ENCODE data around the gene FAM149A.

The FAM149A gene

DNA sequence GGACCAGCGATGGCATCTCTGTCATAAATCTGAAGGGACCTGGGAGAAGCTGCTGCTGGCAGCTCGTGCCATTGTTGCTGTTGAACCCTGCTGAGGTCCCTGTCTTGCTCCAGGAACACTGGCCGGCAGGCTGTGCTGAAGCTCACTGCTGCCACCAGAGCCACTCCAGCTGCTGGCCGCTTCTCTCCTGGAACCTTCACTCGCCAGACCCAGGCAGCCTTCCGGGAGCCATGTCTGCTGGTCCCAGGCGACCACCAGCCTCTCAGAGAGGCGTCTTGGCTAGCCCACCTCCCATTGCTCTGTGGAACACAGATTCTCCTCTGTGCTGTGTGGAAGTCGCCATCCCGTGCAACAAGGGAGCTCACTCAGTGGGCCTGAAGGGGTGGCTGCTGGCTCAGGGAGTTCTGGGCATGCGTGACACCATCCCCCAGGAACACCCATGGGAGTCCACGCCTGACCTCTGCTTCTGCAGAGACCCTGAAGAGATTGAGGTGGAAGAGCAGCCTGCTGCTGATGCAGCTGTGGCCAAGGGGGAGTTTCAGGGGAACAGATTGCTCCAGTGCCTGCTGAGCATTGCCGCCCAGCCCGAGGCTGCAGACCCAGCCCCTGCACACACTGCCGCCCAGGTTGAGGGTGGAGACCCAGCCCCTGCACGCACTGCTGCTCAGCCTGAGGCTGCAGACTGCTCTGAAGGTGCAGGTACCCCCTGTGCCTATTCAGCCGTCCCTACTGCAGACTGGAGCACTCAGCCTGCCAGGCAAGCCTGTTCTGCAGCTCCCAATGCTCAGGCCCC, 53.7 kb downstream of the FAM149A start:
- DNase-seq (ENCODE audit: low read depth, low spot score): no peak

GRCh38 chr4:186158966-186159365, 54.5 kb downstream of the FAM149A start:
- DNase-seq (ENCODE audit: low read depth, low spot score): no peak

- DNase-seq (ENCODE audit: low read depth, low spot score): no peak
Measured at GRCh38 chr4:186159613-186160012, 55.1 kb downstream of the FAM149A start.

DNA sequence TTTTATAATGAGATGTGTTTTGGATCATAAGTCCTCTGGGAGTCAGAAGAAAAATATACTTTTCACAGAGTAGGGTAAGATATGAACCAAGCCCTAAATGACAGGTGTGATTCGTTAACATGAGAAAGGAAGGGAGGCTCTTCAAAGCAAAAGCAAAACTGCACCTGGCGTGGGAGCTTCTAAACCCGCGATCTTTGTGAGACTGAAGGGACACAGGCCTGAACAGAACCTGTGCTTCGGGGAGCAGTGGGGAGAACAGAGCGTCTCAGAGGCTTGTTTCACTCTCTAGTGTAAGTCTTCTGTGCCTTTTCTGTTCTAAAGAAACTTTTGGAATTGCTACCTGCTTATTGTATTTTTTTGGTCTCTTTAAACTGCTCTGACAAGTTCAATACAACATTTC, 56.6 kb downstream of the FAM149A start:
- no peak for DNase-seq (ENCODE audit: low read depth, low spot score)

GRCh38 chr4:186166852-186167512, 62.5 kb downstream of the FAM149A start:
- DNase-seq (ENCODE audit: low read depth, low spot score): no peak

GRCh38 chr4:186167605-186168004, 63.1 kb downstream of the FAM149A start:
- DNase-seq (ENCODE audit: low read depth, low spot score): no peak

- no peak for DNase-seq (ENCODE audit: low read depth, low spot score)
Measured at GRCh38 chr4:186168750-186169149, 64.2 kb downstream of the FAM149A start.

DNA sequence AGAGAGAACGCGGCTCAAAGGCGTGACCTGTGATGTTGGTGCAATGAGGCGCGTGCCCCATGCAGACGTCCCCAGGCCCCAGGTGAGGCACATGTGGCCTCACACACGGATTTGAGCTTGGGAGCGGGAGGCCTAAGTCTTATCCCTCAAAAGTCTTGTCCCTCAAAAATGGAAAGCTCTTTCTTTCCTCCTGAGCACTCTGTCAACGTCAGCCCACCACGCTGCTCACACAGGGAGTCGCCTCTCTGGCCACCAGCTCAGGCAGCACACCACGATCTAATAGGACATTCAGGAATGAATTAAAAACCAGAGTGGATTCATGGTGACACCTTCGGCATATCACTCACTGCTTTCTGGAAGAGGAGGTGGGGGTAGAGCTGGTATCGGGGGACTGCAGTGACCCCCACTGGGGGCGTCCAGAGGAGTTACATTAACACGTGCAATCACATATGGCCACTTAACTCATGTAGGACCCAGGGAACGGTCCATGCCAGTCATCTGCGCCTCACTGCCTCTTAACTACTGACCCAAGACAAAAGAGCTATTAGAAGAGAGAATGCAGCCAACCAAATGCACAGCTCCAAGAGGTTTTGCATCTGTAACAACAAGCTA, 64.9 kb downstream of the FAM149A start:
- DNase-seq (ENCODE audit: low read depth, low spot score): no peak

DNA sequence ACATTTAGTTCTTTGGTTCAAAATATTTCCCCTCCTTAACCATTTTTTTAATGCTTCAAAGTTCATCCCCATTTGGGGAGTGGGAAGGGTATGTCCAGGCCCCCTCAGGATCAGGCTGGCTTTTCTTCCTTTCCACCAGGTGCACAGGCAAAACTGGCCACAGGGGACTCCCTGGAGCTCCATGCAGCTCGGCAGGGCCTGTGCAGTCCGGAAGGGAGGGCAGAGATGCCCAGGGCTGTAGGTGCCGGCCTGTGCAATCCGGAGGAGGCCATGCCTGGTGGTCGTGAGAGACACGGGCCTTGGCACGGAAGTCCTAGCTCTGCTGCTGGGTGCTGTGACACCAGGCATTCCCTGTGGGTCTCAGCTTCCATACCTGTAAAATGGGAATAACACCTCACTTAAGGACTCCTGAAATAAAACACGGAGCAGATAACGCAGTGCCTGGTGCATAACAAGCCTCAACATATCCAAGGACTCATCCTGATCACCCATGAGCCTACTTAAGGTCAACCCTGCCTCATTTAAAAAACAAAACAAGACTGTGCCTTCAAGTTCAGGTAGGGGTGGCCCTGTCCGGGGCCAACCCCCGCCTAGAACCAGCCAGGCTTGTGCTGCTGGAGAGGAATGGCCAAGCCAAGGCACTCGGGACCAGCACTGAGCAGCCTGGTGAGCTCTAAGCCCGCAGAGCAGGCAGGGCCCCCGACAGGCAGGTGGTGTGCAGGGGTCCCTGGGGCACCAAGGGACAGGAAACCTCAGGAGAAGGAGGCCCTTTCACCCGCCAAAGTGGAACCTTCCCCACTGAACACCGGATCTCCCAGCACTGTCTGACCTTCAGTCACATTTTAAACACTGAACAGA, 65.7 kb downstream of the FAM149A start:
- no peak for DNase-seq (ENCODE audit: low read depth, low spot score)

DNA sequence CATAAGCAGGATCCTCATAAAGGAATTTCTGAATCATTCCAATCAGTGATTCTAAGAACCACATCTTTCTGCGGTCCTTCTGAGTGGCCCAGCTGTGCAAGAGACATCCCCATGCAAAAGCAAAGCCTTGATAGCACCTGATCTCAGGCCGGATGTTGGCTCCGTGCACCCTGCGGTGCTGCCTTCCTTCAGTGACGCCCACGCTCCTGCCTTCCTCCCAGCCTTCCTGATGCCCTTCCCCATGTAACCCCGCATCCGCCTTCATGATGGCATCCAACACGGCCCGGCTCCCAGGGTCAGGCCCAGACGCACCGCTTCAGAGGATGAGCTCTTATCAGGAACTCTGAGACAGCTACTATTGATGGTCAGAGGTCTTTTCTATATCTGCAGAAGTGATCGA, 66.5 kb downstream of the FAM149A start:
- no peak for DNase-seq (ENCODE audit: low read depth, low spot score)

- DNase-seq (ENCODE audit: low read depth, low spot score): no peak
Measured at GRCh38 chr4:186172546-186172945, 68.0 kb downstream of the FAM149A start.

DNA sequence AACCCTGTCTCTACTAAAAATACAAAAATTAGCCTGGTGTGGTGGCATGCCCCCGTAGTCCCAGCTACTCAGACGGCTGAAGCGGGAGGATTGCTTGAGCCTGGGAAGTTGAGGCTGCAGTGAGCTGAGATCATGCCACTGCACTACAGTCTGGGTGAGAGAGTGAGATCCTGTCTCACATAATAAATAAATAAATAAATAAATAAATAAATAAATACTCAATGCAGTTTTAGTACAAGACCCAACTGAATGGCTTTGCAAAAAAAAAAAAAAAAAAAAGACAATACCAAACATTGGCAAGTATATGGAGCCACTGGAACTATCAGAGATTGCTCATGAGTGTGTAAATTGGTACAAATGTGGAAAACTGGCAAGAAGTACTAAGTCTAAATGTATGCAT, 83.6 kb downstream of the FAM149A start:
- no peak for DNase-seq (ENCODE audit: low read depth, low spot score)

DNA sequence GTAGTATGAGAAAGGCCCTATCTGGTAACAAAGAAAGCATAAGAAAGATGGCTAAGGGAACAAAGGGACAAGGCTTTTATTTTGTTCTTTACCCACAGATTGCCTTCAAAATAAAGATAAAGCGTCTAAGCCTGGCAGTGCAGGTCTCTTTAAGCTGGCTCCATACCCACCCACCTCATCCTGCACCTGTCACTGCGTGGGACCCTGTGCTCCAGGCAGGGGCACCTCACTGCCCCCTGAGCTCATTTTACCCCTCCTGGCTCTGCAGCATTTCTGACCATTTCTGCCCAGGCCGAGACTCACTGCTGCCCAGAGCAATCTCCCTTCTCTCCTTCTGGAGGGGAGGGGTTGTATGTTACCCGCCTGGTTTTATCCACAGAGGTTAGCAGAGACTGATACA, 85.2 kb downstream of the FAM149A start:
- no peak for DNase-seq (ENCODE audit: low read depth, low spot score)

- no peak for DNase-seq (ENCODE audit: low read depth, low spot score)
Measured at GRCh38 chr4:186190581-186191199, 86.2 kb downstream of the FAM149A start.

GRCh38 chr4:186191200-186192065, 86.9 kb downstream of the FAM149A start, which contains the start of gene CYP4V2:
Gene CYP4V2, plus strand, starts transcription at chr4:186191567. Its CDS starts 257 bp downstream, at chr4:186191824.
- DNase-seq (ENCODE audit: low read depth, low spot score): no peak

DNA sequence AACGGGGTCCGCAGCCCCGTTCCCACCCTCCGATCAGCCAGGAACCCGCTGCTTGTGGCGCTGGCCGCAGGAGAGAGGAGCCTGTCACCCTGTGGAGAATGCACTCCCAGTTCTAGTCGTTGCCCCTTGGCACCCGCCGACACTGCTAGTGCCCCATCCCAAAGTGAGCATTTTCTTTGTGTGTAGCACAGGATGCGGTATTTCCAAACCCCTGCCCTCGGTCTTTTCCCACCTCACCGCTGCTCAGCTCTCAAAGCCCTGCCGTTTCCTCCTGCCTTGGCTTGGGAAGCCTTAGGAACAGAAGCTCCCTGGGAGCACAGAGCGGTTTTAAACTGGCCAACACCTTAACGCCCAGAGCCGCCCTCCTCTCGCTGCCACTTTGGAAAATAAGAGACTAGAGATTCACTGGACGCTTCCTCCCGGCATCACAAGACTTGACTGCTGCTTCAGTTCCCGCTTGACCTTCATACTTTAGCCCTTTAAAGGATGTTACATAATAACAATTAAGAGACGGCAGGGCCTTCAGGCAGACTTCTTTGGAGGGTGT, 87.6 kb downstream of the FAM149A start:
- no peak for DNase-seq (ENCODE audit: low read depth, low spot score)

DNA sequence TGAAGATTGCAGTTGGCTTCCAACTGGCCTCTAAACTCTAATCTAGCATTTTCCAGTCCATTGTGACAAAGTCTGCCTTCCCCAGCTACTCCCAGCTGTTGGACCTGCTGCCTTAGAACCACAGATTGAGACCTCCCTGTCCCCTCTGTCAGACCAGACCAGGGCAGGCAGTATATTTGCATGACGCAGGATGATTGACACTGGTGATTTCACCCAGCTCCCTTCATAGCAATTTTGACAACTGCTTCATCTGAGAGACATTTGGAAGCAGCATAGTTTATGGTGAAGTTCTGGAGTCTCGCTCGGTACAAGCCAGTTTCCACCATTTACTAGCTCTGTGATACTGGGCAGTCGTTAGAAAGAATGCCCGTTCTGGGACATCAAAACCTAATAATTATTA, 89.3 kb downstream of the FAM149A start:
- no peak for DNase-seq (ENCODE audit: low read depth, low spot score)

DNA sequence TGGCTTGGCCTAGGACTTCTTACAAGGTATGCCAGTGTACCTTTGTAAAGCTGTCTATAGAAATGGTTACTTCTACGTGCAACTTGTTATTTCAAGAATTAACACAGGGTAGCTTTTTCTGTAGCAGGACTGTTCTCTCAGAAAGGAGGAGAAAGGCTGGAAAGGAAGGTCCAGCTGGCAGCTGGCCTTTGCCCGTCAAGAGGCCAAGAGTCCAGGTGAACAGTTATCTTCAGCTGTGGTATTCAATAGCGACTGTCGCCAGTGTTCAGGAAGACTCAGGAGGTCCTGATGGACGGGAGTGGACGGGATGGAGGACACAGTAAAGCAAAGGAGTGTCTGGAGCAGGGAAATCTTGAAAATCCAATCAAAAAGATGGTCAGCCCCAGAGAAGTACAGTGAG, 91.6 kb downstream of the FAM149A start:
- DNase-seq (ENCODE audit: low read depth, low spot score): no peak

DNA sequence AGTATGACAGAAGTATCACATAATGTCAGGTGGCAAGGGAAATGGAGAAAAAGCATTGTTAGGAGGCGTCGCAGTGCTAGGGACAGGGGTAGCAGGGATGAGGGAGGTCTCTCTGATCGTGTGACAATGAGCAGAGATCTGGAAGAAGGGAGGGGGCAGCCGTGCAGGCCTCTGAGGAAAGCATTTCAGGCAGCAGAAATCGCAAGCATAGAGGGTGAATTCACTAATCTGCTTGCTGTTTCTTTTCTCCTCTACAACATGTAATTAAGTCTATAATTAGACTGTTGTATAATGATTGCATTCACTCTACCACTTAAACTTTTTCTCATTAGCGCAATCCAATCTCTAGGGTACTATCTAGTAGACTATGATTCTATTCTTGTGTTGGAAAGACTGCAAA, 96.0 kb downstream of the FAM149A start:
- DNase-seq (ENCODE audit: low read depth, low spot score): no peak

DNA sequence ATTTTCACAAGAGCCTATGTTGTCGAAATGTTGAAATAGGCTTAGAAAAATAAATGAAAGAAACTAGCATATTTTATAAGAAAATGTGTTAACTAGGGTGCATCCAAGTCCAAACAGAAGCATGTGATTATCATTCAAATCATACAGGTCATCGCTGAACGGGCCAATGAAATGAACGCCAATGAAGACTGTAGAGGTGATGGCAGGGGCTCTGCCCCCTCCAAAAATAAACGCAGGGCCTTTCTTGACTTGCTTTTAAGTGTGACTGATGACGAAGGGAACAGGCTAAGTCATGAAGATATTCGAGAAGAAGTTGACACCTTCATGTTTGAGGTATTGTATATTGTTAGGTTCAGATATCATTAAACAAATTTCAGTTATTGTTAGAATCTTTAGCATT, 96.5 kb downstream of the FAM149A start:
- no peak for DNase-seq (ENCODE audit: low read depth, low spot score)
